ENCODE results near the gene POU4F2.
"Not testable (repeated sequence)": the region's sequence is repeated elsewhere in the genome, so short reads cannot be mapped to it uniquely, and the experiment has no call there.

The POU4F2 gene

GRCh38 chr4:146655521-146655856 lies 16.8 kb downstream of the POU4F2 start:
- Histone ChIP-seq H3K36me3 (replicated peaks) (no peaks in the 10 kb centered on the region), H3K4me3 (ENCODE audit: low read depth, low read length) (peak overlapping the region; percentile 45), H3K27me3 (replicated peaks) (peaks cover 43% of the 10 kb centered on the region), H3K27ac (no peak overlapping the region)
- in situ Hi-C loops (cut with HindIII; ENCODE audit: low pct_ligation_motif_present, low sequenced_read_pairs) = no loop called here
- DNase-seq = no peak
- TF ChIP-seq CTCF (IDR thresholded peaks at IDR 0.05; ENCODE audit: low read depth, low read length, missing control alignments) = no peak

- DNase-seq = no peak
- in situ Hi-C loops (cut with HindIII; ENCODE audit: low pct_ligation_motif_present, low sequenced_read_pairs) = no loop called here
- TF ChIP-seq CTCF (IDR thresholded peaks at IDR 0.05; ENCODE audit: low read depth, low read length, missing control alignments) = no peak
- Histone ChIP-seq H3K27me3 (replicated peaks) (no peaks in the 10 kb centered on the region), H3K4me3 (ENCODE audit: low read depth, low read length) (no peak overlapping the region), H3K36me3 (replicated peaks) (no peaks in the 10 kb centered on the region), H3K27ac (no peak overlapping the region)
Observed at GRCh38 chr4:146661367-146661766, 22.7 kb downstream of the POU4F2 start.

GRCh38 chr4:146663968-146664311 lies 25.2 kb downstream of the POU4F2 start:
- H3K36me3 ChIP-seq (replicated peaks); H3K27ac ChIP-seq; DNase-seq; in situ Hi-C loops (cut with HindIII; ENCODE audit: low pct_ligation_motif_present, low sequenced_read_pairs); H3K27me3 ChIP-seq (replicated peaks); H3K4me3 ChIP-seq (ENCODE audit: low read depth, low read length): not testable (repeated sequence)

GRCh38 chr4:146674829-146675570 lies 36.3 kb downstream of the POU4F2 start:
- Histone ChIP-seq H3K36me3 (replicated peaks) (no peaks in the 10 kb centered on the region), H3K4me3 (ENCODE audit: low read depth, low read length) (no peak overlapping the region), H3K27ac (no peak overlapping the region), H3K27me3 (replicated peaks) (no peaks in the 10 kb centered on the region)
- DNase-seq = no peak
- TF ChIP-seq CTCF (IDR thresholded peaks at IDR 0.05; ENCODE audit: low read depth, low read length, missing control alignments) = no peak
- in situ Hi-C loops (cut with HindIII; ENCODE audit: low pct_ligation_motif_present, low sequenced_read_pairs) = no loop called here
